Frontal cortex (tissue), 4 donors: ENCODE measurements around the gene LRP8. TPM values are rescaled to one million over a fixed set of nuclear protein-coding genes. Genes with fewer than 3 reads are reported as not detected.

Experiments used
- DNase-seq, 2 donors: peaks; one replicate each; pipeline ENCODE4 v3.0.0; 2012; ENCODE audit warnings: low spot score in 2 of 2
- FAIRE-seq: peaks from 2 replicates; lab custom pipeline; 2012; peaks lifted over from hg19 to GRCh38; lab: Jason Lieb, UNC
- total RNA-seq: library from RNA; depleted of rRNA; stranded (reverse); fragments of >200 nt; gene quantifications from one replicate; pipeline ENCODE4 v1.2.3, GENCODE V29; 2014
- donor health status: control.
- donor health status: control.
- donor health status: control.

The LRP8 gene
- total RNA-seq, 1 donor from 2014 or later = 83.6 TPM

DNA sequence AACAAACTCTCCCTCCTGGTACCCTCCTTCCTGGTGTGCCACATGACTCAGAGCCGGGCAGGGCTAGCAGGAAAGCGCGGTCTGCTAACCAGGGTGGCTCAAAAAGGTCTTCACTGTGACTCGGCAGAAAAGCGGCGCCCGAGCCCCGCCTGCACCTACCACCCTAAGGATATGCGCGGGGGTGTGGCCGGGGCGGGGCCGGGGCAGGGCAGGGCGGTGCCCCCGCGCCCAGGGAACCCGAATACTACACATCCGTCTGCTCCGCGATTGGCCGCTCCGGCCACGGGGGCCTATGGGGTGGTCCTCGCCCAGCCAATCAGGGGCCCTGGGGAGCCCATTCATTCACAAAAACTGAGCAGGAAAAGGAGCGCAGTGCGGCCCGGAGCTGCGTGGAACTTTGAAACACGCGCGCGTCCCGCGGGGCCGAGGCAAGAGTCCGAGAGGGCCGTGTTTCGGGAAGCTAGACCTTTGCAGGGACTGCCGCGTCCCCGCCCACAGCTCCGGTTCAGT lies 1.7 kb downstream of the LRP8 start:
- peak; percentile 80 to 86 for DNase-seq
- FAIRE-seq = no peak

- DNase-seq (no peak), FAIRE-seq (no peak)
Measured at GRCh38 chr1:53325326-53326087, 2.4 kb downstream of the LRP8 start.

GRCh38 chr1:53324728-53325297 lies 3.1 kb downstream of the LRP8 start:
- FAIRE-seq = no peak

DNA sequence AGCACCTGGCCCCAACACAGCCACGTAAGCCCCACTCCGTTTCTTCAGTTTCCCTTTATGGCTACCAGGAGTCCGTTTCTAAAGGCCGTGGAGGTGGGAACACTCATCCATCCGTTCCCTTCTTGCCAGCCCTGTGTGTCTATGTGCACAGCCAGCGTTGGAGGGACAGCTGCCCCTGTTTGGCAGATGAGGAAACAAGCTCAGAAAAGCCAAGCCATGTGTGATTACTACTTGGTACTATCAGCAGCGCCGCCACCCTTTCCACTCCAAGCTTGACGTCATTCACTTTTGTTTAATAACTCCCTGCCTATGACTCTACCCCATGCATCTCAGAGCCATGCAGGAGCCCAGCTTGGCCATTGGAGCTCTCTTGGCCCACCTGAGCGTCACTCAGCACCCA lies 3.5 kb downstream of the LRP8 start:
- FAIRE-seq (no peak), DNase-seq (no peak)

More at GRCh38 chr1:53324728-53325297, 3.1 kb downstream of the LRP8 start:
- no peak for DNase-seq

- DNase-seq = no peak
- no peak for FAIRE-seq
Measured at GRCh38 chr1:53323316-53323715, 4.6 kb downstream of the LRP8 start.

DNA sequence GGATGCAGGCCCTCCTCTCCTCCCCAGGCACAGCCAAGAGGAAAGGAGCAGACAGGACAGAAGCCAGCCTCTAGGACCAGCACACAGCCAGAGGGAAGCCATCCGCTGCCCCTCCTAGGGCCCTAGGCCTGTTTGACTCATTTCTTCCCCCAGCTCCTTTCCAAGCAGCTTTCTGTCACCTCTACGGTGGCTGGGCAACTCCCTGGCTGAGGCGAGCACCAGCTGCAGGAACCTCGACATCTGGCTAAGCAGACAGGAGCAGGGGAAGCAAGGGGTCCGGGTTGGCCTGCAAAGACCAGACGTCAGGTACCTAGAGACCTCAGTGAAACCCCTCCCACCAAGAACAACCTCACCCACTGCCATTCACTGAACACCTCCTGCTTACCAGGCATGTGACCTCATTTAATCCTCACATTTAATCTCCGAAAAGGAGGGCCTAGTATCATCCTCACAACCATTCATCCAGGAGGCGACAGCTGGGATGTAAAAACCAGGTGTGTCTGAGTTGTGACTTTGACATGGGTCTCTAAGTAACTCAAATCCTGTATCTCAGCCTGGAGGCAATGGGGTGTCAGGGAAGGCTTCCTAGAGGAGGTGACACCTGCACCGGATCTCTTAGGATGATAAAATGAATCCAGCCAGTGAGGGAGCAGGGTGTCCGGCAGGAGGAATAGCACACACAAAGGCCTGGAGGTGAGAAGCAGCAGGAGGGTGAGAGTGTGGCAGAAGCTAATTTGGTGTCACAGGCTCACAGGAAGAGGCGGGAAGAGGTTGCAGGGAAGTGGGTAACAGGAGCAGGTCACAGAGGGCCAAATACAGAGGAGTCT lies 5.9 kb downstream of the LRP8 start:
- FAIRE-seq (no peak), DNase-seq (no peak)

- FAIRE-seq (no peak), DNase-seq (no peak)
Measured at GRCh38 chr1:53321366-53321765, 6.5 kb downstream of the LRP8 start.

DNA sequence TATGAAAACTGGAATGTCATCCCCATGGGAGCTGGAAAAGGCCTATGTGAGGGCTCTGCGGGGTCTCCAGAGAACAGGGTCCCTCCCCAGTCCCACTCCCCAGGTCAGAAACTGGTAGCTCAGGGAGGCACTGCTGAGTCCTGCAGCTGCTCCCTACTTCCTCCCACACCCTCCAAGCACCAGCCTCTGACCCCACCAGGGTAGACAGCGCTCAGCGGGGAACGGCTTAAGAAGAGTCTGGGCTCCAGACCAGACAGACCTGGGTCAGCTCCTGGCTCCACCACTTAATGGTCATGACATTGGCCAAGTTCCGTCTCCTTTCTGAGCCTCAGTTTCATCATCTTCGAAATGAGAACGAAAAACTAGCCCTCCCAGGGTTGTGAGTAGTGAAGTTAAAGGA lies 7.2 kb downstream of the LRP8 start:
- FAIRE-seq (no peak), DNase-seq (no peak)

- FAIRE-seq = no peak
- DNase-seq = no peak
Measured at GRCh38 chr1:53319296-53320101, 8.4 kb downstream of the LRP8 start.

- DNase-seq (no peak), FAIRE-seq (no peak)
Measured at GRCh38 chr1:53317646-53318539, 10.0 kb downstream of the LRP8 start.

DNA sequence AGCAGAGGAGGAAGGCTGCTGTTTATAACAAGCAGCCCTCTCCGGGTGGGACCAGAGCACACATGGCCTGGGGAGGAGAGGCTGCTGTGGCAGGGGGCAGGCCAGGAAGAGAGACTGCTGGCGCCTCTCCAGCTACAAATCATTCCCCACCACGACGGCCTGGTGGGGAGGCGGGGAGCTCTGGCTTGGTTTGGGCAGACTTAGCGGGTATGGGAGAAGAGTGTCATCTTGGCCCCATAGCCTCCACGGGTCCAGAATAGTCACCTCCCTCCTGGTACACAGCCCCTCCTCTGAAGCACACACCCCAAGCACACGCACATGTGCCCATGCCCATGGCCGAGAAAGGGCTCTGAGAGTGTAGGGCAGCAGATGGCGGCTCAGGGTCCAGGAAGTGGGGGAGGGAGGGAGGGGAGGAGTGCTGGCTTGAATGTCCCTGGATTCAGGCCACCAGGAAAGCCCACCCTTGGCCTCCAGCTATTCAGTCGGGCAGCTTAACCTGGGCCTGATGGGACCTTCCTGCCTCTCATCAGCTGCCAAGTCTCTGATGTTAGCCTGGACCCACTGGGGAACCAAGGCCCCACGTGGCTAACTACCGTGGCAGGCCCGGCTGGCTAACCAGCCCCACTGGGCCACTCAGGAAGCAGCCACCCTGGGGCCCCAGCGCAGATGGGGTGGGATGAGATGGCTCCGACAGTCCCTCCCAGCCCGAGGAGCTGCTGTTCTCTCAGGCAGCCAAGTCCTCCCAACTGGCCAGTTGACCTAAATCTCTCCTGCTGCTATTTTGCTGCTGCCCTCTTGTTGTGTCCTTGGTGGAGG lies 10.9 kb downstream of the LRP8 start:
- DNase-seq = no peak
- no peak for FAIRE-seq

GRCh38 chr1:53316424-53316765 lies 11.5 kb downstream of the LRP8 start:
- FAIRE-seq = no peak
- DNase-seq = no peak

GRCh38 chr1:53315456-53316423 lies 12.1 kb downstream of the LRP8 start:
- DNase-seq = no peak
- no peak for FAIRE-seq

DNA sequence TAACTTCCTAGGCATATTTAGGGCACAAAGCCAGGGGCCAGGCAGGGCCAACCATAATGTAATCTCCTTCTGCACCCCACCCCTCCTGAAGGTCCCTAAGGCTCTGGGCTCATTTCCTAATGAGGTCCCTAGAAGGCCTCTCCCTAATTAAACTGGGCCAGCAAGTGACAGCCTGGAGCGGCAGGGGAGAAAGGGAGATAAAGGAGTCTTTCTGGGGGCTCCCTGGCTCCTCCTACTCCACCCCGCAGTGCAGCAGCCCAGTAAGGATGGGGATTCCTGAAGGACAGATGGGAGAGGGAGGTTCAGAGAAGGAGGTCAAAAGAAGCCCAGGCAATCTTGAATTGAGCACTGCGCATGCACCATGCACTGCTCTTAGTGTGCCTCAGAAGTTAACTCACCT lies 12.8 kb downstream of the LRP8 start:
- no peak for FAIRE-seq
- DNase-seq = no peak

- DNase-seq (no peak), FAIRE-seq (no peak)
Measured at GRCh38 chr1:53314606-53315005, 13.3 kb downstream of the LRP8 start.

DNA sequence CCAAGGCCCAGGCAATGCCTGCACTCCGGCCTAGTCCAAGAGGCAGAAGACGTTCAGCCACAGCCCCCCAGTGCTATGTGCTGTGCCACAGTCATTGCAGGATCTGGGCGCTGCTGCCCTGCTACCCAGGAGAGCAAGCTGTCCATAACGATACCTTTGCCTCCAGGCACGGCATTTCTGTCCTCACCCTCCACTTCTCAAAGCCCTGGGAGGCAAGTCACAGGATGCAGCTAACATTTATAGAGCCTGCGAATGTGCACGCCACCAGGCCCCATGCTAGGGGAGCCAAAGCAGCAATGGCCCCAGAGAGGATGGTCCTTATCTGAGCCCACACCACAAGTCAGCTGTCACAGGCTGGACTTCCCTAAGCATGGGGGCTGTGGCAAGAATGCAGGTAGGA lies 13.8 kb downstream of the LRP8 start:
- FAIRE-seq (no peak), DNase-seq (no peak)

DNA sequence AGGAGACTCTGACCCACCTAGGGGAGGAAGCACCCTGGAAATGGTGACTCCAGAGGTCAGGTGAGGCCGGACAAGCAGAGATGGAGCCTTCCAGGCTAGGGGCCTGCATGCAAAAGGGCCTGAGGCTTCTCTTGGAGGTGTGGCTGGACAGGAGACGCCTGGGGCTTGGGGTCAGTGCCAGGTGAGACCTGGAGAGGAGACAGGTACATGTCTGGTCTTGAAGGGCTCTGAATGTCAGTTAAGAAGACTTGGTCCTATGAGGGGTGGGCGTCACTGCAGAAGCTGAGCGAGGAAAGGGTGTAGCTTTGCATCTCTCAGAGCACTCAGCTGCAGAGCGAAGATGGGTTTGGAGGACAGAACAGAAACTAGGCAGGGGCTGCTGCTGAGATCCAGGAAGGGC lies 14.3 kb downstream of the LRP8 start:
- FAIRE-seq (no peak), DNase-seq (no peak)
